Neural progenitor cell (in vitro differentiated cells): ENCODE results near the gene PDE9A. TPM values are rescaled to one million over a fixed set of nuclear protein-coding genes. Genes with fewer than 3 reads are reported as not detected.

Source experiments
- DNase-seq: peaks from one replicate; pipeline ENCODE4 v3.0.0-alpha.2; 2016; ENCODE audit warnings: low spot score
- H2AFZ ChIP-seq: fragments of 200-600 bp; sonication (generic); replicated peaks from 2 replicates; pipeline ENCODE4 v1.6.1; 2016; ENCODE audit warnings: antibody characterized with exemption
- H3F3A ChIP-seq: fragments of 200-600 bp; sonication (generic); 2 replicates; pipeline ENCODE4 v1.6.1; 2016; ENCODE audit warnings: antibody characterized with exemption, low read depth
- H3K27ac ChIP-seq: fragments of 200-600 bp; sonication (generic); 2 replicates; pipeline ENCODE4 v1.5.1; 2016; ENCODE audit warnings: mild to moderate bottlenecking
- H3K27me3 ChIP-seq: fragments of 200-600 bp; sonication (generic); 2 replicates; pipeline ENCODE4 v1.6.1; 2016; ENCODE audit warnings: mild to moderate bottlenecking, moderate library complexity
- H3K36me3 ChIP-seq: fragments of 200-600 bp; sonication (generic); 2 replicates; pipeline ENCODE4 v1.5.1; 2016
- H3K4me1 ChIP-seq: fragments of 200-600 bp; sonication (generic); 2 replicates; pipeline ENCODE4 v1.6.1; 2016; ENCODE audit warnings: mixed run types
- H3K4me2 ChIP-seq: fragments of 200-600 bp; sonication (generic); 2 replicates; pipeline ENCODE4 v1.6.1; 2016
- H3K4me3 ChIP-seq: fragments of 200-600 bp; sonication (generic); 2 replicates; pipeline ENCODE4 v1.5.1; 2016
- H3K79me2 ChIP-seq: fragments of 200-600 bp; sonication (generic); 2 replicates; pipeline ENCODE4 v1.6.1; 2016; ENCODE audit warnings: low read depth
- H3K9ac ChIP-seq: fragments of 200-600 bp; sonication (generic); 2 replicates; pipeline ENCODE4 v1.6.1; 2016
- H3K9me3 ChIP-seq: fragments of 200-600 bp; sonication (generic); 2 replicates; pipeline ENCODE4 v1.5.1; 2016; ENCODE audit warnings: low read depth
- H4K20me1 ChIP-seq: fragments of 200-600 bp; sonication (generic); 2 replicates; pipeline ENCODE4 v1.6.1; 2016; ENCODE audit warnings: low read depth
- H3K27ac Mint-ChIP-seq: 3 replicates; pipeline ENCODE4 v1.8.0; 2021; ENCODE audit warnings: mixed read lengths
- H3K27me3 Mint-ChIP-seq: 2 replicates; pipeline ENCODE4 v1.8.0; 2022; ENCODE audit warnings: low read depth, mild to moderate bottlenecking, inconsistent platforms, moderate library complexity, mixed read lengths; ENCODE audit not compliant: insufficient read depth
- H3K36me3 Mint-ChIP-seq: 3 replicates; pipeline ENCODE4 v1.8.0; 2021; ENCODE audit warnings: mixed read lengths
- H3K4me1 Mint-ChIP-seq: 3 replicates; pipeline ENCODE4 v1.8.0; 2021; ENCODE audit warnings: mixed read lengths
- H3K4me3 Mint-ChIP-seq: 3 replicates; pipeline ENCODE4 v1.8.0; 2021; ENCODE audit warnings: mild to moderate bottlenecking, moderate library complexity, mixed read lengths
- H3K9me3 Mint-ChIP-seq: 3 replicates; pipeline ENCODE4 v1.8.0; 2020; ENCODE audit warnings: mixed read lengths
- CTCF ChIP-seq: fragments of 200-600 bp; sonication (generic); IDR thresholded peaks from 2 replicates; pipeline ENCODE4 v1.5.1; 2017; ENCODE audit warnings: antibody characterized with exemption, mild to moderate bottlenecking
- EZH2 ChIP-seq: fragments of 200-600 bp; sonication (generic); IDR thresholded peaks from 2 replicates; pipeline ENCODE4 v1.6.1; 2017; ENCODE audit warnings: antibody characterized with exemption, mild to moderate bottlenecking, moderate library complexity
- EZH2phosphoT487 ChIP-seq: fragments of 200-600 bp; sonication (generic); IDR thresholded peaks from 2 replicates; pipeline ENCODE4 v1.6.1; 2017; ENCODE audit warnings: antibody characterized with exemption
- total RNA-seq: library from RNA; depleted of rRNA; stranded (reverse); fragments of >200 nt; gene quantifications from 2 replicates; pipeline ENCODE4 v1.2.3, GENCODE V29; 2015; ENCODE audit warnings: low replicate concordance

PDE9A gene
- total RNA-seq, 1 donor from 2014 or later, result 41.0 TPM

- Mint-ChIP-seq H3K4me3 (no peak overlapping the region), H3K36me3 (peaks cover 4% of the 10 kb centered on the region), H3K27me3 (no peaks in the 10 kb centered on the region)
Observed at GRCh38 chr21:42755031-42755665, 101.7 kb downstream of the PDE9A start.

GRCh38 chr21:42755766-42756579 lies 102.6 kb downstream of the PDE9A start:
- Histone ChIP-seq H4K20me1 (no peaks in the 10 kb centered on the region), H3K27ac (no peak overlapping the region), H3K4me1 (peaks cover under 1% of the 10 kb centered on the region), H3K4me2 (no peak overlapping the region), H3K9ac (no peak overlapping the region), H3K4me3 (no peak overlapping the region), H3K27me3 (no peaks in the 10 kb centered on the region), H3K79me2 (no peaks in the 10 kb centered on the region), H2AFZ (no peak overlapping the region), H3K9me3 (no peaks in the 10 kb centered on the region), H3K36me3 (no peaks in the 10 kb centered on the region), H3F3A (no peaks in the 10 kb centered on the region)
- no peak for DNase-seq
- TF ChIP-seq CTCF, result no peak
- no peak for TF ChIP-seq EZH2
- TF ChIP-seq EZH2phosphoT487, result no peak
- Mint-ChIP-seq H3K4me1 (peaks cover 15% of the 10 kb centered on the region), H3K27ac (peak overlapping the region; percentile 87), H3K9me3 (no peaks in the 10 kb centered on the region), H3K27me3 (no peaks in the 10 kb centered on the region), H3K36me3 (peaks cover 4% of the 10 kb centered on the region), H3K4me3 (no peak overlapping the region)

More at GRCh38 chr21:42755031-42755665, 101.7 kb downstream of the PDE9A start:
- Histone ChIP-seq H3K9ac (no peak overlapping the region), H3K9me3 (no peaks in the 10 kb centered on the region), H2AFZ (no peak overlapping the region), H3K36me3 (no peaks in the 10 kb centered on the region), H3F3A (no peaks in the 10 kb centered on the region), H3K4me2 (no peak overlapping the region), H4K20me1 (no peaks in the 10 kb centered on the region), H3K79me2 (no peaks in the 10 kb centered on the region), H3K27ac (no peak overlapping the region), H3K27me3 (no peaks in the 10 kb centered on the region), H3K4me3 (no peak overlapping the region), H3K4me1 (peaks cover 5% of the 10 kb centered on the region)
- Mint-ChIP-seq H3K4me1 (peaks cover 18% of the 10 kb centered on the region), H3K9me3 (no peaks in the 10 kb centered on the region), H3K27ac (peak overlapping the region; percentile 87)
- TF ChIP-seq EZH2phosphoT487, result no peak
- no peak for DNase-seq

DNA sequence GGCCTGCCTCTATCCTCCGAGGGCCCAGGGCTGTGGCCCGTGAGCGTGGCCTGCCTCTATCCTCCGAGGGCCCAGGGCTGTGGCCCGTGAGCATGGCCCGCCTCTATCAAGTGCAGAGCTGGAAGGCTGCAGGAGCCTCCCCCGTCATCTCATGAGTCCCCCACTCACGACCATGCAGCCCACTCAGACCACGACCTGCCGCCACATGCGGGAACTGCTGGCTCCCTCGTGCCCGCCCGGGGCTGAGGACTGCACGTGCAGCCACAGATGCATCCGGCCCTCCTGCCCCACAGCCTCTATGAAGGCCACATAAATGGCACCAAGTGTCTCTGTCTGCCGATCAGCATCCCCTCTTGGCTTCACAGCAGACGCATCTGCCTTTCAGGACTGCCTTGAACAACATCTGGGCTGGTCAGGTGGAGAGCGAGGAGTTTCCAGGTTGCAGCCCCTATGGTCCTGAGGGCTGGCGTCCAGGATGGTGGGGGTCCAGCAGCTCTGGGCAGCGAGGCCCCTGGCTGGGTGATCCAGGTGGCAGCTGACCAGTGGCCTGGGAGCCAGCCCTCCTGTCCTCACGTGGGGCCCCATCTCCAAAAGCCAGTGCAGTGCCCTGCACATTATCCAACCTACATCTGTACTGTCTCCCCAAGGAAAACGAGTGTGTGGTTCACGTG lies 103.3 kb downstream of the PDE9A start:
- Histone ChIP-seq H2AFZ (no peak overlapping the region), H3K27ac (no peak overlapping the region), H3K4me2 (no peak overlapping the region), H3K9ac (no peak overlapping the region), H4K20me1 (no peaks in the 10 kb centered on the region), H3K27me3 (no peaks in the 10 kb centered on the region), H3K4me3 (no peak overlapping the region), H3K36me3 (no peaks in the 10 kb centered on the region), H3K9me3 (no peaks in the 10 kb centered on the region), H3F3A (no peaks in the 10 kb centered on the region), H3K4me1 (no peaks in the 10 kb centered on the region), H3K79me2 (no peaks in the 10 kb centered on the region)
- Mint-ChIP-seq H3K9me3 (no peaks in the 10 kb centered on the region), H3K27me3 (no peaks in the 10 kb centered on the region), H3K4me3 (no peak overlapping the region), H3K4me1 (peaks cover 10% of the 10 kb centered on the region), H3K27ac (no peak overlapping the region), H3K36me3 (peaks cover 4% of the 10 kb centered on the region)
- TF ChIP-seq EZH2phosphoT487 (no peak), EZH2 (no peak), CTCF (no peak)
- DNase-seq, result no peak
